Activated CD8-positive, alpha-beta memory T cell treated with anti-CD3 and anti-CD28 coated beads, Interleukin-2, amount 50 U/mL, for 48 hours (primary cell): ENCODE data around the gene HACL1.

Experiments
- DNase-seq: peaks from one replicate; pipeline ENCODE4 v3.0.0-alpha.2; 2020

HACL1 gene

DNA sequence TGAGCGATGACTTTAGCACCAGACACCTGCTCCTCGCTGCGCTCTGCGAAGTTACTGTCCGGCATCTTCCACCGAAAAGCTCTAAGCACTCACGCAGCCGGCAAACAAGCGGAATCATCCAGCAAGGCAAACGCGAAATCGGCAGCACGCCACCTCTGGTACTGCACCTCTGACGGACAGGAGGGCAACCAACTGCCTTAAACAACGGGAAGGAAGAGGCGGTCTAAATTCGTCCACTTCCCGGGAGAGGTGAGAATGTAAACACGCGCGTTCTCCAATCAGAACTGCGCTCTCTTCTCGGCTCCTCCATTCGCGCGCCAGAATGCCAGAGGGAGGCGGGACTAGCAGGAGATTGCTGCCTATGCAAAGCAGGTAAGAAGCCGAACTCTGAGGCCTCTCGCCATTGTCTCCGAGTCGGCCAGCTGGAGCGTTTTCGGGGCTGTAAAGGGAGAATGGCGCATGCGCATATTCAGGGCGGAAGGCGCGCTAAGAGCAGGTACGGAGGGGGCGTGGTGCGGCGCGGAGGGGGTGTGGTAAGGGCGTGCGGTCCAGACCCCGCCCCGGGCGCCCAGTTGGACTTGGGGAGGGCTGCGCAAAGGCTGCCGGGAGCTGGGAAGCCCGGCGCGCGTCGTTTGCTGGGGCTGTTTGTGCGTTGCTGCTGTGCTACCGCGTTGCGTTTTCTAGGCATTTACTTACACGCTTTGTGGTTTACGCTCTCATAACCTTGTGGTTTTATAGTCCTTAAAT lies at the start of gene HACL1, which contains the start of gene BTD:
Gene HACL1, minus strand, starts transcription at position 171 of the 747 bp plus-strand sequence. Its CDS starts 106 bp downstream, at position 65.
Gene BTD, plus strand, starts transcription at position 347 of the 747 bp plus-strand sequence. CDS start 33,695 bp downstream, outside the sequence.
- DNase-seq = peak; percentile 98

DNA sequence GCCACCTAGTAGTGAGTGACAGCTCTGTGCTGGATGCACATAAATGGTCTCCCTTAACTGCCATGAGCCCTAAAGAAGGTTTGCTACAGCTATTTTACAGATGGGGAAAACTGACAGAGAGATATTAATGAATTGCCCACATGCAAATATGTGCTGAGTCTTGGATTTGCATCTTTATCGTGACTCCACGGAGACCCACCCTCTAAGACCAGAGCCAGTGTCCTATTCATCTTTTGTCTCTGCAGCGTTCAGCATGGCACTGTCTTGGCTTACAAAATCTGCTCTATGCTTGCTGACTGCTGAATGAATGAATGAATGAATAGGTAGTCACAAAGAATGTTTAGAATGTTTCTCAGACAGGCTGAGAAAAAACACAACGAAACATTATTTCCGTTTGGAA lies 48.5 kb upstream of the HACL1 start:
- no peak for DNase-seq

DNA sequence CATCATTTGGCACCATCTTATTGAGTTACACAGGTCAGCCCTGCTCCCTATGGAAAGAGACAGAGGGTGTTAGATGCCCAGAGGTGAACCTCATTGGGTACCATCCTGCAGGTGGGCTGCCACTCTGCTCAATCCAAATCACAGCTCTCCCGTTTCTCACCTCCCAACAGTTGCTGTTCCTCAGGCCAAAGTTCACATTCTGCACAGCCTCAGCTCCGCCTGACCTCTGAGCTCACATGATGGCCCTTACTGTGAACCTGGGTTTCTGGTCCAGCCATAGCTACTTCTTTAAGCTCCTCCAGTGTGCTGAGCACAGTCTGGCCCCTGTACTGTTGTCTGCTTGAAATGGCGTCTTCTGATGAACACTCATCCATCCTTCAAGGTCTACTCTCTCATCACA lies 48.0 kb upstream of the HACL1 start:
- no peak for DNase-seq

DNA sequence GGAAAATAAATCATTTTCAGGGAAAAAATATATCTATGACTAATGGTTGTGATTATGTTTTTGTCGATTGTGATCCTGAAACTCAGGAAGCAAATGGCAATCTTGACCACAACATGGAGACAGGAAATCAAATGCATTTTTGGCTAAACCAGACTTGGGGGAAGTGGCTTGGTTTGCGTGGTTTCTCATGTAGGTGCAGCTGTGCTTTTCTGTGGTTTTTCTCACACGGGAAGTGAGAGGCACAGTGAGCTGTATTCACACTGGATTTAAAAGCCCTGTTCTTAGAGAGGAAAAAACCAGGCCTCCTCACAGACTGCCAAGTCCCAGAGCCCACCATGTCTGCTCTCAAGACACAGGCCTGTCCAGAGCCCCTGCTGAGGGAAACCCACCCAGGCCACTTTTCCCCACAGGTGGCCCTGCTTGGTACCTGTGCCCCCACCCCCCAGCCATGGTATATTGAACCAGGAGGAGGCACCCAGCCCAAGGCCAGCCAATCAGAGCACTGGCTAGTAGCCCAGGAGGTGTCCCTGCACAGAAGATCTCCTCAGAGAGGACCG lies 46.3 kb upstream of the HACL1 start:
- DNase-seq = peak; percentile 70

DNA sequence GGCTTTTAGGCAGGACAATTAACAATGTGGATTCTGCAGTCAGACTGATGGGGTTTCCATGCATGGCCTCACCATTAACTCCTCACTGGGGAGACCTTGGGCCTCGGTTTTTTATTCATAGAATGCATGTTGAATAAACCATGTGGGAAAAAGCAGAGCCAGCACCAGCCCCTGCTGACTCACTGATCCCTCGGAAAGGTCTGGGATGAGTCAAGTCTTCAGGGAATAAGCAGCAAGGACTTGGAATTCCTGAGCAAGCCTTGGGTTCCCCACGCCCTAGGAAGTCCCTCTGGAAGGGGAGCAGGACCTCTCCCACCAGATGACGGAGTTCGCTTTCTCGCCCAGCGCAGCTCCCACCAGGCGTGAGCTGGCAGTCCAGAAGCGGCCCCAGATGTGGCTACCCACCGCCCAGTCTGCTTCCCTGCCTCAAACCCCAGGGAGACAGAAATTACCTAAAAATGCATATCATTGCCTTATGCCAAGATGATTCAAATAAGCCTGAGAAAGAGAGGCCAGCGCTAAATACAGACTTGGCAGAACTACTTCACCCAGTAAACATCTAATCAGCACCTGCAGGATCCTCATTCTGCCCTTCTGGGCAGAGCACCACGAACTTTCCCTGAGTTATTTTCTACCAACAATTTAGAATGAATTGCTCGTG lies 45.6 kb upstream of the HACL1 start:
- no peak for DNase-seq

DNA sequence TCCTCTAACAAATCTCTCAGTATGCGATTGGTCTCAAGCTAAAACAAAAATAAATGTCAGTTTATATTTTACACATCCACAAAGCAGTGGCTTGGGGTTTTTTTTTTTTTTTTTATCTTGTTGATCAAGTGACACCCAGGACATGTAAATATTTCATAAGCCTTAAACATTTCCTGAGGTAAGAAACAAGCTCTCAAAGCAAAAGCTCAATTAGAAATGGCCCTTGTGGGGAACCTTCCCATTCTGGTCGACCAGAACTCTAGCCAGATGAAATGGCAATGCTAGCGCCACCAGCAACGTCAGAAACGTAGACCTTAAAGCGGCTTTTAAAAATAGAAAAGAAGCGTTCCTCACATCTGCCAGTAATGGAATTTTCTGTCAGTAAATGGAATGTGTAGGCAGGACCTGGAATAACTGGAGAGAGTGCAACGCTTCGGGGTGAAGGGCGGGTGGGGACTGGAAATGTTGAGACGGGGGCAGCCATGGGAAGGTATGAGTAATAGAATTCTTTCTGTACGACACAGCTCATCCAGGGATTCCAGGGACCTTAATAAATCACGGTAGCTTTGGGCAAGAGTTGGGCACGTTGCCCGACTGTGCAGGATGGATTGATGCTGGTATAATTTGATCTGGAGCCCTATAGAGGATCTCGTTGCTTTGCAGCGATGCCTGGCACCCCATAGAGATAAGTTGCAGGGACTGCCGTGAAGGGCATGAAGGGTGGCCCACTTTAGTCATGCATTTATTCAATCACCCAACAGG lies 44.6 kb upstream of the HACL1 start:
- DNase-seq = no peak

DNA sequence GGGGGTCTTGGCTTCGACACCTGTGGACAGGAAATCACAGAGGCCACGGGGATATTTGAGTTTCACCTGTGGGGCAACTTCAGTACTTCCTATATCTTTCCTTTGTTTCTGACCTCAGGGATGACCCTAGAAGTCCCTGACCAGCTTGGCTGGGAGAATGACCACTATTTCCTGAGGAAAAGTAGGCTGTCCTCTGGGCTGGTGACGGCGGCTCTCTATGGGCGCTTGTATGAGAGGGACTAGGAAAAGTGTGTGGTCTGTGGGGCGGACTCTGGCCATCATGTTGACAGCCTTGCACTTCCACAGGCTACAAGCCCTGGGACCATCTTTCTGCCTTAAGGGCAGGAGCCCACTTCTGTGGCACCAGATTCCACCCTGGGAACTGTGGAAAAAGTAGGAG lies 43.9 kb upstream of the HACL1 start:
- DNase-seq = no peak

DNA sequence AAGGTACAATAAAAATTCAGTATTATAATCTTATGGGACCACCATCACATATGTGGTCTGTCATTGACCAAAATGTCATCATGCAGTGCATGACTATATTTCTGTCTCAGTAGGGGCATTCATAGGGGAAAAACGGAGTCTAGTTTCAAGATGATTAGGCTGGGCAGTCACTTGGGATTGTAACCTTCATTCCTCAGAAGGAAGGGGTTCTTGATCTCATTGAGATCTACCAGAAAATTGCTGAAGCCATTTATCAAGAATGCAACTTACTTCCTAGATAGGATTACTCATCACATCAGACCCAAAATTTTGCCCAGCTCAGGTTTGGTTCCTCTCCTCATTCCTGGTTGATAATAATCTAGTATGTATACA lies 37.5 kb upstream of the HACL1 start:
- no peak for DNase-seq

DNA sequence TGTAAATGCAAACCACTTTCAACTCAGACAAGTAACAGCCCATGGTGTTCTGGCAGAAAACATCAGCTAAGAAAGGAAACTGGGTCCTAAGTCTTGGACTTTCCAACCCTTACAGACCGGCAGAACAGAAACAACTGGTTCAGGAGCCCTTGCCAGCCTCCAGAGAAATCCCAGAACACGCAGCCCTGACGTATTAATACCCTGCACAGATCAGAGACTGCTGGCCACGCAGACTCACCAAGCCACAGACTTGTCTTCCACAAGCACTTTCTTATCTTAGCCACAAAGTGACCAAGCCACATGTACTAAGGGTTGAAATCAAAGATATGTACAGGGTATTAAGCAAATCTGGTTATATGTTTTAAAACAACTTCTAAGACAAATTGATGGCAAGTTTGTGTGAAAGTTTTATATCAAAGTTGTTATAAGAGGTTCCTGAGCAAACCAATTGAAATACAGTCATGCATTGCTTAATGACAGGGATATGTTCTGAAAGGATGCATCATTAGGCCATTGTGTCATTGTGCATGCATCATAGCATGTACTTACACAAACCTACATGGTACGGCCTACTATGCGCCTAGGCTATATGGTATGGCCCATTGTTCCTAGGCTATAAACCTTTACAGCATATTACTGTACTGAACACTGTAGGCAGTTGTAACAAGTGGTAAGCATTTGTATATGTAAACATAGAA lies 37.0 kb upstream of the HACL1 start:
- DNase-seq = no peak

DNA sequence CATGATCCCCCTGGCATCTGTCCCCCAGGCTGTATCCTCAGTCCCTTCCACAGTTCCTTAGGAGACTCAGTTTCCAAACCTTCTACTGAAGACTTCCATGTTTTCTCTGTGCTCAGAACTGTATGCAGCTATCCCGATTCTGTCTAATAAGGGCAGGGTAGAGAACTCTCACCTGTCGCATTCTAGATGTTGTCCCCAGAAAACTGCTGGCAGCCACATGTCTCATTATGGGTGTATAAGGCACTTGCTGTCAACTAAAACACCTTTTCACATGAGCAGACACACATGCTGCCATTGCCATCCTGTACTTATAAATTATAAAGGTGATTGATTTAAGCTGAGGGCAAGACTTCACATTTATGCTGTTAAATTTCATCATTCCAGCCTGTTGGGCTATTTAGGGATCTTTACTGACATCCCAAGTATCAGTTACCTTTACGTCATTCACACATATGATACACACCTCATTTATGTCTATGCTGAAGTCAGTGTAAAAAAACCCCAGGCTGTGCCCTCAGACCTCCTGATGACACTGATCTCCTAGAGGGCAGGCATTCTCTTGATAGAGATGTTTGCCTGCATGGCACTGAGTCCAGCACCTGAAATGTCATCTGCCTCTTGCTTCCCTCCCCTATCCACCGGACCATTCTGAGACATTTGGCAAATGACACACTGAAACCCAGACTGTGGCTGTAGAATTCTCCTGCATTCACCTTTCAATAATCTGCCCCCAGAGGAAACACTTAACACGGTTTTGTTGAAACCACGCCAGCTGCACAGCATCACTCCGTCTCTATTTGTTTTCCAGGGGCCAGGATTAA lies 36.0 kb upstream of the HACL1 start:
- no peak for DNase-seq

DNA sequence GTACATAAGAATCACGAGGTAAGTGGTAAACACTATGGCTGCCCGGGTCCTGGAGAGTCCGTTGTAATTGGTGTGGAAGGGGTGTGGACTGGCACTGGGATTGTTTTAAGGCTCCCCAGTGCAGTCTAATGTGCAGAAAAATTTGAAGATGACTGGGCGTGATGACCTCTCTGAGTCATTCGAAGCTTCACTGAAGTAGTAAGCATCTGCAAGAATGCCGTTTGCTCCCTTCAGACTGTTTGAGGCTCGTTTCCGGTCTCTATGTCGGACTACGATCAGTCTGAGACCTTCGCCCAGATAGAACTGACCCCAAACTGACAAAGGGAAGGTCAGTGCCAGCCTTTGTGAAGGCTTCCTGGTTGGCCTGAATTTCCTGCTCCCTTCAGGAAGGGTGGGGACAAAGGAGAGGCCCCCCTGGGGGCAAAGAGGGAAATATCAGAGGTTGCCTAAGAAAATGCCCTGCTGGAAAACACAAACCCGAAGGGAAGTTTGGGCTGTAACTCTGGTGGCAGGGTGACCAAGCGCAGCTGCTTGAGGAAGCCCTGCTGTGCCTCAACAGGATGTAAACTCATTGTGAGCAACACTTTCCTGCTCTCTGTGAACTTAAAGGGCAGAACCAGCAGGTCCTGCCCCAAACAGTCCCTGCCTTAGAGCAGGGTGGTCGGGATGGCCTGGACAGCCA lies 34.8 kb upstream of the HACL1 start:
- peak; percentile 67 for DNase-seq

DNA sequence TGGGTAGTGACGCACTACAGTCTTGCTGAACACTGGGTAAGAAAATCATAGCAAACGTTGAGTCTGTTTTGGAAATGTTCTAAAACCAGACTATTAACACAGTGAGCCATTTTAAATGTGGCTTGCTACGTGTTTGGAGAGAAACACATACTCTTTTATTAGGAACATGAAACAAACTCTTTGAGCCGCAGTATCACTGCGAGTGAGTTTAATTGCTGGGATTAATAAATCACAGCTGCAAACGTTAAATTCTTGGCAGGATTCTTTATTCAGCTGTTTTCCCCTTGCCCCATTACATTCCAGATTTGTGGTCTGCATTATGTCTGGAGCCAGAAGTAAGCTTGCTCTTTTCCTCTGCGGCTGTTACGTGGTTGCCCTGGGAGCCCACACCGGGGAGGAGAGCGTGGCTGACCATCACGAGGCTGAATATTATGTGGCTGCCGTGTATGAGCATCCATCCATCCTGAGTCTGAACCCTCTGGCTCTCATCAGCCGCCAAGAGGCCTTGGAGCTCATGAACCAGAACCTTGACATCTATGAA lies 33.8 kb upstream of the HACL1 start:
- no peak for DNase-seq

DNA sequence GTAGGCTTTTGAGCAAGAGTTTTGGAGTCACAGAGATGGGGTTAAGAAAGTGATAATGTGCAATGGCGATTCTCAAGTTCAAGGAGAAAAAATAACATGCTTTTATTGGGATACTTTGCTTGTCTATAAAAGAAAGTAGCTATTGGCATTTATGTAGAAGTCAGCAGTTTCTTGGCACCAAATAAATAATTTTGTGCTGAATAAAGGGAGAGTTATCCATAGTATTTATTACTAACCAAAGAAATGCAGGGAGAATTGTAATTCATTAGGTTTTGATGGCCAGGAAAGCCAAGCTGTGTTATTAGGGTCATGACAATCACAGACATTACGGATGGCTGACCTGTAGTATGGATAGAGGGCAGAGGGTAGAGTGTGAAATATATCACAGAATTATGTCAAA lies 33.3 kb upstream of the HACL1 start:
- no peak for DNase-seq

DNA sequence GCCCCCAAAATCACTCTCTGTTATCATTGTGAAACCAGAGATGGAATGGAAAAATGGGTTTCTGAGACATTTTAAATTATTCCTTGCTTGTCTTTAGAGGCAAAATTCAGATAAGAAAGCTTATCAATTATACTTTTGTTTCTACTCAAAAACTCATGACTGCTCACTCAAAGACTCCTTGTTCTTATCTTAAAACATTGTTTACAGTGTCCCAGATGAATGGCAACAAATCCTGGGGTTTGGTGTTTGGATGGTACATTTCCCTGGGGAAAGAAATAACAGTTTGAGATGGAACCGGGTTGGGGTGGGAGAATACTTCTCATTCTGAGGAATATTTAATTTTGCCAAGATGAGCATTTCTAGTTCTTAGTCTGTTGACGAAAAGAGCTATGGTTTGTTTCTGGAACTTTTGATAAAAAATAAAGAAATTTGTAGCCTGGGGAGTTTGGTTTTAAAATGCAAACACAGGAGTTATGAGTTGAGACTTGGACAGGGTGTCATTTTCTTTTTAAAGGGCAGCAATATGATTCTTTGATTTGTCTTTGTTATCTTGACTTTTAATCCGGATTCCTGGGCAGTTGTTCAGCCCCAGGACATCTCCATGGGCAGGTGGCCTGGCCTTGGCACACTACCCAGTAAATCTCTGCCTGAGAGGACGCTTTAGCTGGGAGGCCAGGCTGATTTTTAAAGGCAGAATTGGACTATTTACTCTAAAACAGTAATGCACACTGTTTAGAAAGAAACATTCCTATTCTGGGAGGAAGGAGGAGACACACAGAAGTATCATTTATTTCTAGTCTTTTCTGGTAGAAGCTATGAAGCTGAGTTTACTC lies 32.6 kb upstream of the HACL1 start:
- DNase-seq = no peak

DNA sequence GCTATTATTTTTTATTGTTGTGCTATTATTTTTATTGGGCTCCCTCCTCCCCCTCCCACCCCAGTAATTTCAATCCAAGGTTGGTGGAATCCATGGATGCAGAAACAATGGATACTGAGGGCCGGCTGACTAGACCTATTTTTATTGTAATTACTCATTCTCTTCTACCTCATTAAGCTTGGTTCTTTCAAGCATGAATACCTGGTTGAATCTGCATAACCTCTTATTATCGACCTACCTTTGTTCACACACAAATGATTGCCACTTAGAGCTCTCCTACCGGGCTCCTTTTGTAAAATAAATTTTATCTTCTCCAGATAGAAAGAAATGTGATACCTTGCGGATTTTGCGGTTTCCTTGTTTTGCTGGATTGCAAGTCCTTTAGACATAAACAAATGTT lies 31.8 kb upstream of the HACL1 start:
- no peak for DNase-seq

DNA sequence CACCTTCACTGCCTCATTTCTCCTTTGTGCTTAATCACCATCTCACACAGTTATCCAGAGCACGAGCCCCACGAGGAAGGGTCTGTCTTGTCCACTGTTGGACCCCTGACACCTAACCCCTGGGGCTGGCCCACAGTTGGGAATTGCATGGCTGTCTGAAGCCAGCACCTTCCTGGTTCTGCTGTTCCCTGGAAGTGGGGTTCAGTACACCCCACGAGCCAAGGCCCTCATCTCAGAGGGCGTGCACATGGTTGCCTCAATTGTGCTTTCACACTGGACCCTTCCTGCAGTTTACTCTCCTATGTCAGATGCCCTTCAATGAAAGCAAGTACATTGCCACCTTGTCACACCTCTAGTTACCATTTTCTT lies 30.8 kb upstream of the HACL1 start:
- no peak for DNase-seq

DNA sequence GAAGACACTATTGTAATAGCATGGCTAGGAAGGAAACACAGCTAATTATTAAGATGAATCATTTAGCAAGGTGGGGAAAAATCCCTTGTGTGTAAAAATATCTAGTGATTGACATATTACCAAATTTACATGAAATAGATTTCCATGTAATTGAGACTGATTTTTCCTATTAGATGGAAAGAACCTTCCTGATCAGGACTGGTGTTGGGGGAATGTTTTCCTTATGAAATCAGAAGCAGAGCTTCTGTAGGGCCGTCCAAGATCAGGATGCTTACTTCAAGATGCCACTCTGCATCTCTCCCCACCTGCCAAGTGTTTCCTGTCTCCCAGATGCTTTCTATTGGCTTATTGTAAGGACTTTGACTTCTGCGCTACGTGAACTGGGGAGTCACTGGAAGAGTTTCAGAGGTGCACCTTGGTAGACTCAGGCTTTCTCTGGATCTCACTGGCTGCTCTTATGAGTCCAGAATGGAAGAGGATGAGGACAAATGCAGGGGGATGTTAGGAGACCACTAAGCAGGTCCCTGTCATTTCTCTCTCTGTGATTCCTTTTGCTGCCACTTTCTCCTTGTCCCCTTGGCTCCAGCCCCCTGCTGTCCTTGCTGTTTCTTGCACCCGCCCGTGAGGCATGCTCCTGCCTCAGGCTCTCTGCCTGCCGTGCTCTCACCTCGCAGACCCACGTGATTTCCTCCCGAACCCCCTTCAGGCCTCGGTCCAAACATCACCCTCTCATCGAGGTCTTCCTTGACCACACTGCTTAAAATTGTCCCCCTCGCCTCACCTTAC lies 30.2 kb upstream of the HACL1 start:
- no peak for DNase-seq

DNA sequence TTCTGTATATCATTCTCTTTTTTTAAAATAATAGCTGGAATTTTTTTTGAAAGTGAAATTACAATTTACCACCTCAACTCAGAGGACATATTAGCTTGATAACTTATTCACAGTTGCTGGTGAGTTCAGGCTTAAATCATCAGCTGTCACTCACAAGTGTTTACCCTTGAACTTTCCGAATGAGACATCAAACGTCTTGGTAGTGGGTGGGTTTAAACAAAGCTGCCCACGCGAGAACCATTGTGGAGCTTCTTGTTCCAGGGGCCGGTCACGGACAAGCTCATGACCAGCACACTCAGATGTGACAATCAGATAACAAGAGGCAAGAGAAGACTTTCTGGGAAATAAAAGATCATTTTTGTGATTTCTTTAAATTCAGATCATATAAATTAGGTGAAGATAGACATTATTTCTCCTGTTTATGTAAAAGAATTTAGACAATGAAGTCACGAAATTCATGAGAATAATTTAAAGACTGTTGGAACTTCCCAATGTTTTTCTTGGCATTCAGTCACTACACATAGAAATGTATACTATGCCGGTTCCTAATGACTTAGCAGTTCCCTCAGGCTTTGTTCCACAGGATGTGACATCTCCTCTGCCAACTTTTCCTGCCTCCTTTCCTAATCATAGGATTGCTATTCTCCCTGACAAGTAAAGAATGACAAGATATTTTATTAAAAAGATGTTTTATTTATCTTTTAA lies 29.4 kb upstream of the HACL1 start:
- no peak for DNase-seq
